ENCODE data around the gene SRPX2.

DNA sequence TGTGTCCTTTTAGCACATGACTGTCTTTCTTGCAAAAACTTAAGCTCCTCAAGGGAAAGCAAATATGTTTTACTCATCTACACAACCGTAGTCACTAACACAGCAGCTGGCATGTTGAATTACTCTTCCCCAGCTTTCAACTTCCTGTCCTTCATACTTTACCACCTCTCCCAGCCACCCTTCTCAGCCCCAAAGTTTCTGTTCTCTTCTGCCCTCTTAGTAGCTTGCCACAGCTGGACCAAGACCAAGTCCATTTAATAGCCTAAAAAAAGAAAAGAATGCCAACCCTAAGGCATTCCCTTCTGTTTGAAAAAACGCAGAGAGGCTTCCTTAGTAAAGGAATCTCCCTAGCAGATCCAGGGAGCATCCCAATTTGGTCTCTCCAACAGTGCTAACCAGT lies 36.8 kb downstream of the SRPX2 start:
- TF ChIP-seq, protein P1, sequence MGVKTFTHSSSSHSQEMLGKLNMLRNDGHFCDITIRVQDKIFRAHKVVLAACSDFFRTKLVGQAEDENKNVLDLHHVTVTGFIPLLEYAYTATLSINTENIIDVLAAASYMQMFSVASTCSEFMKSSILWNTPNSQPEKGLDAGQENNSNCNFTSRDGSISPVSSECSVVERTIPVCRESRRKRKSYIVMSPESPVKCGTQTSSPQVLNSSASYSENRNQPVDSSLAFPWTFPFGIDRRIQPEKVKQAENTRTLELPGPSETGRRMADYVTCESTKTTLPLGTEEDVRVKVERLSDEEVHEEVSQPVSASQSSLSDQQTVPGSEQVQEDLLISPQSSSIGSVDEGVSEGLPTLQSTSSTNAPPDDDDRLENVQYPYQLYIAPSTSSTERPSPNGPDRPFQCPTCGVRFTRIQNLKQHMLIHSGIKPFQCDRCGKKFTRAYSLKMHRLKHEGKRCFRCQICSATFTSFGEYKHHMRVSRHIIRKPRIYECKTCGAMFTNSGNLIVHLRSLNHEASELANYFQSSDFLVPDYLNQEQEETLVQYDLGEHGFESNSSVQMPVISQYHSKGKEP (tag by site-specific recombination; IDR thresholded peaks at IDR 0.05), result no peak
- TF ChIP-seq, protein P2, sequence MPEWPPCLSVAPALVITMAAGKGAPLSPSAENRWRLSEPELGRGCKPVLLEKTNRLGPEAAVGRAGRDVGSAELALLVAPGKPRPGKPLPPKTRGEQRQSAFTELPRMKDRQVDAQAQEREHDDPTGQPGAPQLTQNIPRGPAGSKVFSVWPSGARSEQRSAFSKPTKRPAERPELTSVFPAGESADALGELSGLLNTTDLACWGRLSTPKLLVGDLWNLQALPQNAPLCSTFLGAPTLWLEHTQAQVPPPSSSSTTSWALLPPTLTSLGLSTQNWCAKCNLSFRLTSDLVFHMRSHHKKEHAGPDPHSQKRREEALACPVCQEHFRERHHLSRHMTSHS (tag by site-specific recombination; IDR thresholded peaks at IDR 0.05), result no peak
- TF ChIP-seq KLF10 (tag by site-specific recombination; IDR thresholded peaks at IDR 0.05) (no peak), ZNF830 (tag by site-specific recombination; IDR thresholded peaks at IDR 0.05; ENCODE audit: low read depth) (no peak)

Data from HEK293 (cell line).